Endometrial microvascular endothelial cells (primary cell): ENCODE measurements around the gene SLC25A36. TPM values are rescaled to one million over a fixed set of nuclear protein-coding genes. Genes with fewer than 3 reads are reported as not detected.

Experiments used
- in situ Hi-C: cut with HindIII; loops from 2 replicates; pipeline ENCODE4 v1.10.0; 2017; ENCODE audit warnings: low sequenced_read_pairs, low pct_unique_long_range_greater_than_20kb; ENCODE audit errors: inconsistent ontology term
- total RNA-seq: library from RNA; depleted of rRNA; stranded (reverse); fragments of >200 nt; gene quantifications from one replicate; pipeline ENCODE4 v1.2.3, GENCODE V29; 2015; ENCODE audit errors: inconsistent ontology term

The SLC25A36 gene
- total RNA-seq, 1 donor from 2014 or later, result 42.9 TPM

DNA sequence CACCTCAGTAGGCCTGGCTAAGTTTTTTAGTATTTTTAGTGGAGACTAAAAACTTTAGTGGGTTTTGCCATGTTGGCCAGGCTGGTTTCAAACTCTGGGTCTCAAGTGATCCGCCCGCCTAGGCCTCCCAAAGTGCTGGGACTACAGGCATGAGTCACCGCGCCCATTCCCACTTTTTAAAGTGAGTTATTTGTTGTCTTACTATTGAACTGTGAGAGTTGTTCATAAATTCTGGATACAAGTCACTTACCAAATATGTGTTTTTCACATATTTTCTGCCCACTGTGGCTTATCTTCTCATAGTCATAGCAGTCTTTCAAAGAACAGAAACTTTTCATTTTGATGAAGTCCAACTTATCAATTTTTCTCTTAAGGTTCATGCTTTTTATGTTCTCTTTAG, 79.6 kb downstream of the SLC25A36 start:
- in situ Hi-C loops, result no loop called here

Other genes starting within 250 kb of the SLC25A36 start
- not detected for gene SPSB4, start 109.5 kb downstream of the SLC25A36 start, total RNA-seq